H1 (cell line): ENCODE measurements around the gene OXTR. TPM values are rescaled to one million over a fixed set of nuclear protein-coding genes. Genes with fewer than 3 reads are reported as not detected.

Source experiments
- CTCF ChIA-PET: fragments of 300-600 bp; sonication (Branson Sonifier 250); formaldehyde crosslinking; loops from one replicate; lab custom pipeline; 2021; ENCODE audit not compliant: partially characterized antibody; lab: Charles Lee
- POLR2A ChIA-PET: fragments of 300-600 bp; sonication (Branson Sonifier 250); formaldehyde crosslinking; loops from one replicate; lab custom pipeline; 2021; ENCODE audit warnings: inconsistent platforms; ENCODE audit not compliant: partially characterized antibody; lab: Charles Lee
- DNase-seq, 2 experiments: peaks; one replicate each; pipeline versions ENCODE4 v3.0.0 to v3.0.0-alpha.2; 2010 to 2022; ENCODE audit warnings: low spot score in 2 of 2, low read depth in 1 of 2, mixed read lengths in 1 of 2
- FAIRE-seq: peaks from 2 replicates; lab custom pipeline; 2011; peaks lifted over from hg19 to GRCh38; lab: Jason Lieb, UNC
- H2AFZ ChIP-seq: 2 replicates; pipeline ENCODE4 v1.8.1; 2012; ENCODE audit warnings: low read length, inconsistent platforms
- H2AK5ac ChIP-seq: 2 replicates; pipeline ENCODE4 v1.6.1; 2013; ENCODE audit warnings: low read depth, low read length
- H2BK120ac ChIP-seq: replicated peaks from 2 replicates; pipeline ENCODE3; 2013; ENCODE audit warnings: low read depth, low read length, inconsistent platforms
- H2BK12ac ChIP-seq: 2 replicates; pipeline ENCODE4 v1.6.1; 2013; ENCODE audit warnings: low read depth, low read length
- H2BK15ac ChIP-seq: 2 replicates; pipeline ENCODE4 v1.6.1; 2013; ENCODE audit warnings: low read length
- H2BK20ac ChIP-seq: 2 replicates; pipeline ENCODE4 v1.6.1; 2013; ENCODE audit warnings: low read length
- H2BK5ac ChIP-seq: 2 replicates; pipeline ENCODE4 v1.6.1; 2013; ENCODE audit warnings: low read depth, low read length
- H3K14ac ChIP-seq: 2 replicates; pipeline ENCODE4 v1.6.1; 2013; ENCODE audit warnings: inconsistent platforms; ENCODE audit not compliant: insufficient read length
- H3K18ac ChIP-seq: 2 replicates; pipeline ENCODE4 v1.6.1; 2013; ENCODE audit warnings: low read length; ENCODE audit errors: extremely low read depth
- H3K23ac ChIP-seq: 2 replicates; pipeline ENCODE4 v1.6.1; 2013; ENCODE audit warnings: inconsistent platforms; ENCODE audit not compliant: insufficient read length
- H3K23me2 ChIP-seq: 2 replicates; pipeline ENCODE4 v1.6.1; 2013; ENCODE audit warnings: low read depth, low read length
- H3K27ac ChIP-seq: 2 replicates; pipeline ENCODE4 v1.6.1; 2011; ENCODE audit warnings: low read depth, low read length, inconsistent platforms
- H3K27me3 ChIP-seq, 4 experiments: replicated peaks in 1 of 4; 1 replicate in 1 of 4; 2 replicates in 3 of 4; pipeline versions ENCODE4 v1.6.1 to v1.8.1; 2011 to 2013; ENCODE audit warnings: low read length in 3 of 4, mild to moderate bottlenecking in 3 of 4, inconsistent platforms in 2 of 4, mixed read lengths in 2 of 4, moderate library complexity in 1 of 4; ENCODE audit not compliant: control insufficient read depth in 3 of 4, insufficient read depth in 3 of 4; ENCODE audit errors: extremely low read depth in 1 of 4
- H3K36me3 ChIP-seq, 4 experiments: 2 replicates each; pipeline versions ENCODE4 v1.6.1 to v1.8.1; 2011 to 2013; ENCODE audit warnings: mild to moderate bottlenecking in 4 of 4, low read length in 3 of 4, moderate library complexity in 2 of 4, control low read depth in 1 of 4, inconsistent platforms in 1 of 4; ENCODE audit not compliant: insufficient read depth in 4 of 4, control insufficient read depth in 2 of 4
- H3K4ac ChIP-seq: replicated peaks from 2 replicates; pipeline ENCODE3; 2013; ENCODE audit warnings: low read length, low read depth, mixed read lengths, inconsistent platforms; ENCODE audit not compliant: insufficient read length
- H3K4me1 ChIP-seq, 4 experiments: replicated peaks in 1 of 4; 1 replicate in 1 of 4; 2 replicates in 3 of 4; pipeline versions ENCODE4 v1.6.1 to v1.8.1; 2011 to 2013; ENCODE audit warnings: low read length in 3 of 4, inconsistent platforms in 2 of 4, mixed read lengths in 1 of 4; ENCODE audit not compliant: insufficient read depth in 4 of 4, control insufficient read depth in 3 of 4
- H3K4me2 ChIP-seq, 2 experiments: 2 replicates each; pipeline versions ENCODE4 v1.6.1 to v1.8.1; 2011 to 2013; ENCODE audit warnings: low read depth in 2 of 2, low read length in 2 of 2, control low read depth in 1 of 2, inconsistent platforms in 1 of 2, mild to moderate bottlenecking in 1 of 2; ENCODE audit not compliant: insufficient read depth in 1 of 2
- H3K4me3 ChIP-seq, 4 experiments: fragments of 200-600, 300-600 bp in 1 of 4; sonication (generic), shearing (Covaris generic), sonication (Bioruptor Twin) in 1 of 4; 2 replicates each; pipeline versions ENCODE4 v1.5.1 to v1.8.1; 2011 to 2016; ENCODE audit warnings: low read length in 4 of 4, low read depth in 3 of 4, control low read depth in 2 of 4, inconsistent platforms in 2 of 4, mild to moderate bottlenecking in 2 of 4, mixed read lengths in 1 of 4, moderate library complexity in 1 of 4; ENCODE audit not compliant: insufficient read depth in 2 of 4; ENCODE audit errors: extremely low read depth in 1 of 4
- H3K56ac ChIP-seq: replicated peaks from 2 replicates; pipeline ENCODE3; 2013; ENCODE audit warnings: low read depth, mild to moderate bottlenecking, mixed read lengths, low read length, inconsistent platforms; ENCODE audit not compliant: insufficient read length
- H3K79me1 ChIP-seq: 2 replicates; pipeline ENCODE4 v1.6.1; 2013; ENCODE audit warnings: low read depth, low read length, control low read depth
- H3K79me2 ChIP-seq, 2 experiments: 2 replicates each; pipeline versions ENCODE4 v1.6.1 to v1.8.1; 2012 to 2013; ENCODE audit warnings: low read length in 2 of 2, mild to moderate bottlenecking in 2 of 2, inconsistent platforms in 1 of 2; ENCODE audit not compliant: insufficient read depth in 2 of 2, control insufficient read depth in 1 of 2
- H3K9ac ChIP-seq, 4 experiments: replicated peaks in 1 of 4; 1 replicate in 1 of 4; 2 replicates in 3 of 4; pipeline versions ENCODE4 v1.6.1 to v1.8.1; 2011 to 2013; ENCODE audit warnings: low read depth in 3 of 4, low read length in 3 of 4, control low read depth in 2 of 4, mild to moderate bottlenecking in 2 of 4, moderate library complexity in 2 of 4, inconsistent platforms in 1 of 4; ENCODE audit errors: extremely low read depth in 1 of 4
- H3K9me3 ChIP-seq, 2 experiments: 2 replicates each; pipeline versions ENCODE4 v1.6.1 to v1.8.1; 2012 to 2013; ENCODE audit warnings: mild to moderate bottlenecking in 2 of 2, moderate library complexity in 2 of 2, control low read depth in 1 of 2, inconsistent platforms in 1 of 2, low read depth in 1 of 2, low read length in 1 of 2, mixed read lengths in 1 of 2; ENCODE audit not compliant: insufficient read depth in 2 of 2
- H4K20me1 ChIP-seq, 2 experiments: replicated peaks in 1 of 2; 2 replicates each; pipeline versions ENCODE3 to v1.8.1; 2011 to 2013; ENCODE audit warnings: inconsistent platforms in 2 of 2, low read length in 2 of 2, mild to moderate bottlenecking in 1 of 2; ENCODE audit not compliant: insufficient read depth in 2 of 2, control insufficient read depth in 1 of 2
- H4K5ac ChIP-seq: 2 replicates; pipeline ENCODE4 v1.6.1; 2013; ENCODE audit warnings: low read length, low read depth, mixed read lengths, inconsistent platforms; ENCODE audit not compliant: insufficient read length
- H4K8ac ChIP-seq: 2 replicates; pipeline ENCODE4 v1.8.0; 2013; ENCODE audit warnings: mild to moderate bottlenecking, moderate library complexity, low read length, inconsistent platforms; ENCODE audit not compliant: insufficient read depth; ENCODE audit errors: extremely low read depth
- H4K91ac ChIP-seq: replicated peaks from 2 replicates; pipeline ENCODE3; 2013; ENCODE audit warnings: low read length, mixed read lengths, inconsistent platforms; ENCODE audit not compliant: insufficient read length
- CBX5 ChIP-seq: fragments of 300-800, 300-1000 bp; sonication (generic); IDR thresholded peaks from 2 replicates; pipeline ENCODE4 v1.7.1; 2016; ENCODE audit warnings: antibody characterized with exemption, low read length, low read depth
- CBX8 ChIP-seq: fragments of 300-800, 300-1000 bp; sonication (generic); IDR thresholded peaks from 2 replicates; pipeline ENCODE4 v1.7.1; 2016; ENCODE audit warnings: low read depth, low read length, borderline replicate concordance
- CEBPB ChIP-seq: IDR thresholded peaks from 2 replicates; pipeline ENCODE4 v1.6.1; 2012; ENCODE audit warnings: low read depth, low read length
- CTBP2 ChIP-seq: IDR thresholded peaks from 2 replicates; pipeline ENCODE4 v1.7.0; 2011; ENCODE audit warnings: borderline replicate concordance, mild to moderate bottlenecking, moderate library complexity, mixed read lengths, low read length; ENCODE audit not compliant: insufficient read depth, insufficient read length
- E2F6 ChIP-seq: IDR thresholded peaks from 2 replicates; pipeline ENCODE4 v1.6.1; 2012; ENCODE audit warnings: inconsistent platforms
- KDM1A ChIP-seq: fragments of 200-600, 300-600 bp; sonication (generic); IDR thresholded peaks from 2 replicates; pipeline ENCODE4 v1.7.1; 2016; ENCODE audit warnings: mild to moderate bottlenecking, low read length, borderline replicate concordance
- KDM5A ChIP-seq: fragments of 200-600 bp; IDR thresholded peaks from 2 replicates; pipeline ENCODE4 v1.7.1; 2012; ENCODE audit warnings: mild to moderate bottlenecking, low read length, inconsistent platforms, mixed read lengths
- PHF8 ChIP-seq: fragments of 200-600 bp; sonication (generic); conservative IDR thresholded peaks from 2 replicates; pipeline ENCODE4 v1.7.1; 2012; ENCODE audit warnings: low read depth, mild to moderate bottlenecking, inconsistent platforms, low read length, moderate library complexity
- SP2 ChIP-seq: IDR thresholded peaks from 2 replicates; pipeline ENCODE4 v1.6.1; 2012; ENCODE audit warnings: mild to moderate bottlenecking, low read length, inconsistent platforms
- whole genome bisulfite sequencing, 2 experiments: shearing (Covaris generic) in 1 of 2; methylation state at CpG; one replicate each; pipeline versions ENCODE4 v1.1.6 to v1.1.7; 2013 to 2015; ENCODE audit warnings: low lambda C conversion rate in 2 of 2, mixed read lengths in 2 of 2, inconsistent platforms in 1 of 2, low coverage in 1 of 2, missing lambda C conversion rate in 1 of 2; ENCODE audit not compliant: insufficient replicate concordance in 2 of 2, insufficient coverage in 1 of 2, insufficient read length in 1 of 2; ENCODE audit errors: extremely low coverage in 1 of 2, missing lambda C conversion rate in 1 of 2; 5-methylcytosine and 5-hydroxymethylcytosine counted together
- polyA plus RNA-seq, 7 experiments: library from polyadenylated mRNA; depleted of rRNA in 3 of 7; stranded (reverse) in 5 of 7; unstranded in 2 of 7; fragments of >200 nt in 5 of 7; fragments of 200-250 nt in 2 of 7; gene quantifications; 1 replicate in 5 of 7; 2 replicates in 1 of 7; 4 replicates in 1 of 7; pipeline versions ENCODE4 v1.2.1 to v1.2.3, GENCODE V29; 2011 to 2013; ENCODE audit warnings: missing spikeins in 2 of 7, mixed read lengths in 2 of 7
- total RNA-seq: library from RNA; stranded (reverse); fragmentation: NEBNext Ultra II Directional; extraction: Animal tissue kit (Norgen Biotek cat#: 25700); gene quantifications from 2 replicates; pipeline ENCODE4 v1.2.1, GENCODE V29; 2021

The OXTR gene
- total and polyA plus RNA-seq, 2 of the 8 experiments (the other 6 are each of a cell fraction or from before 2014, with no cell fraction given), result 0.77 to 2.3 TPM

GRCh38 chr3:8709801-8710507 is 59.5 kb downstream of the OXTR start:
- H3K18ac ChIP-seq, result no peak overlapping the region

More at GRCh38 chr3:8709801-8710507, 59.5 kb downstream of the OXTR start:
- Histone ChIP-seq H2BK12ac (no peak overlapping the region), H3K14ac (no peak overlapping the region), H4K20me1 (peaks cover 0 to 4% of the 10 kb centered on the region in 2 experiments), H3K36me3 (no peaks in the 10 kb centered on the region), H3K9ac (no peak overlapping the region), H2BK5ac (no peak overlapping the region), H3K56ac (no peak overlapping the region), H2BK20ac (no peak overlapping the region), H3K23me2 (0 out of 2 replicates have a peak, but pooled peaks cover under 1% of the 10 kb centered on the region), H2BK15ac (no peak overlapping the region), H3K4me3 (no peak overlapping the region), H3K79me1 (no peaks in the 10 kb centered on the region), H4K8ac (no peak overlapping the region), H3K27me3 (peaks cover 33 to 63% (median 61%) of the 10 kb centered on the region in 4 experiments), H3K23ac (no peak overlapping the region), H3K27ac (no peak overlapping the region), H4K91ac (no peak overlapping the region), H3K4me1 (no peaks in the 10 kb centered on the region; a peak in 1 of 7 replicates), H2AK5ac (no peak overlapping the region), H3K4ac (no peak overlapping the region), H3K79me2 (no peaks in the 10 kb centered on the region), H2BK120ac (no peak overlapping the region), H4K5ac (no peak overlapping the region), H3K9me3 (peaks cover 0 to 6% of the 10 kb centered on the region in 2 experiments; a peak in 1 of 4 replicates), H2AFZ (no peak overlapping the region), H3K4me2 (no peak overlapping the region)
- ChIA-PET CTCF (interaction anchor here (0.9 to 4.5 kb wide), 5 partner anchors 8 to 594 kb away, joined by 3 to 37 read pairs (median 3); partner anchors contain the start of gene CAV3), POLR2A (interaction anchor here (1.1 kb wide), 1 partner anchor 122 kb away, joined by 3 read pairs; no protein-coding TSS in a partner anchor)
- FAIRE-seq, result no peak
- TF ChIP-seq CBX8 (no peak), SP2 (no peak), E2F6 (no peak), CTBP2 (no peak), KDM5A (no peak), CEBPB (no peak), PHF8 (no peak), CBX5 (no peak), KDM1A (no peak)
- no peak for DNase-seq
- 82% methylated on average over 8 of the region's 8 CpGs; no CpG with 5 or more reads in 1 of the 2 experiments for WGBS, 2 experiments
